Hepatocyte (in vitro differentiated cells): ENCODE data around the gene KCNN2. TPM values are rescaled to one million over a fixed set of nuclear protein-coding genes. Genes with fewer than 3 reads are reported as not detected.

ENCODE experiments used
- DNase-seq: peaks from one replicate; pipeline ENCODE4 v3.0.0-alpha.2; 2016; ENCODE audit warnings: low spot score
- H2AFZ ChIP-seq: fragments of 200-600 bp; sonication (generic); 2 replicates; pipeline ENCODE4 v1.6.0; 2016; ENCODE audit warnings: antibody characterized with exemption, mild to moderate bottlenecking
- H3K27ac ChIP-seq: fragments of 200-600 bp; sonication (generic); 2 replicates; pipeline ENCODE4 v1.5.1; 2016; ENCODE audit warnings: mild to moderate bottlenecking
- H3K27me3 ChIP-seq: fragments of 200-600 bp; sonication (generic); 2 replicates; pipeline ENCODE4 v1.6.1; 2016
- H3K36me3 ChIP-seq: fragments of 200-600 bp; sonication (generic); replicated peaks from 2 replicates; pipeline ENCODE4 v1.5.1; 2016; ENCODE audit warnings: low read depth; ENCODE audit not compliant: insufficient read depth
- H3K4me1 ChIP-seq: fragments of 200-600 bp; sonication (generic); 2 replicates; pipeline ENCODE4 v1.5.1; 2016; ENCODE audit warnings: mild to moderate bottlenecking, moderate library complexity; ENCODE audit not compliant: insufficient read depth
- H3K4me2 ChIP-seq: fragments of 200-600 bp; sonication (generic); 2 replicates; pipeline ENCODE4 v1.6.0; 2016
- H3K4me3 ChIP-seq: fragments of 200-600 bp; sonication (generic); 2 replicates; pipeline ENCODE4 v1.5.1; 2016; ENCODE audit warnings: mild to moderate bottlenecking
- H3K79me2 ChIP-seq: fragments of 200-600 bp; sonication (generic); 2 replicates; pipeline ENCODE4 v1.6.0; 2017; ENCODE audit warnings: mild to moderate bottlenecking
- H3K9me2 ChIP-seq: fragments of 200-600 bp; sonication (generic); replicated peaks from 2 replicates; pipeline ENCODE4 v1.6.0; 2017; ENCODE audit warnings: mild to moderate bottlenecking; ENCODE audit not compliant: insufficient read depth
- H3K9me3 ChIP-seq: fragments of 200-600 bp; sonication (generic); 2 replicates; pipeline ENCODE4 v1.5.1; 2016; ENCODE audit warnings: low read depth, mild to moderate bottlenecking
- H4K20me1 ChIP-seq: fragments of 200-600 bp; sonication (generic); 2 replicates; pipeline ENCODE4 v1.6.0; 2016; ENCODE audit warnings: mild to moderate bottlenecking; ENCODE audit not compliant: insufficient read depth, poor library complexity, severe bottlenecking
- CTCF ChIP-seq: fragments of 200-600 bp; sonication (generic); IDR thresholded peaks from 2 replicates; pipeline ENCODE4 v1.5.1; 2016; ENCODE audit warnings: antibody characterized with exemption, mild to moderate bottlenecking; ENCODE audit not compliant: poor library complexity
- EZH2 ChIP-seq: fragments of 200-600 bp; sonication (generic); IDR thresholded peaks from 2 replicates; pipeline ENCODE4 v1.6.1; 2016; ENCODE audit warnings: antibody characterized with exemption, mild to moderate bottlenecking, borderline replicate concordance
- EZH2phosphoT487 ChIP-seq: fragments of 200-600 bp; sonication (generic); IDR thresholded peaks from one replicate; pipeline ENCODE4 v1.6.1; 2018; ENCODE audit warnings: antibody characterized with exemption, mild to moderate bottlenecking, low read depth, moderate library complexity; ENCODE audit not compliant: unreplicated experiment, severe bottlenecking
- WGBS: methylation state at CpG from one replicate; pipeline ENCODE4 v1.1.6; 2016; ENCODE audit warnings: low lambda C conversion rate; ENCODE audit errors: missing lambda C conversion rate; 5-methylcytosine and 5-hydroxymethylcytosine counted together
- polyA plus RNA-seq: library from polyadenylated mRNA; unstranded; fragments of >200 nt; fragmentation: Nextera tagmentation; extraction: Ambion mirVana; gene quantifications from 2 replicates; pipeline ENCODE4 v1.2.1, GENCODE V29; 2016
- total RNA-seq: library from RNA; depleted of rRNA; stranded (reverse); fragments of >200 nt; gene quantifications from 2 replicates; pipeline ENCODE4 v1.2.3, GENCODE V29; 2014

Gene KCNN2
- total and polyA plus RNA-seq, 2 experiments from 2014 or later = 3.9 to 6.4 TPM

GRCh38 chr5:114325541-114325940, 36.3 kb upstream of the KCNN2 start:
- H3K4me3 ChIP-seq = no peak overlapping the region
- no peaks in the 10 kb centered on the region for H3K9me2 ChIP-seq
- TF ChIP-seq EZH2phosphoT487 (no peak), EZH2 (no peak), CTCF (no peak)
- no peaks in the 10 kb centered on the region for H3K27me3 ChIP-seq
- H3K27ac ChIP-seq = no peak overlapping the region
- no peaks in the 10 kb centered on the region for H3K36me3 ChIP-seq
- DNase-seq = peak; percentile 20
- no peaks in the 10 kb centered on the region for H3K79me2 ChIP-seq
- H3K9me3 ChIP-seq = no peaks in the 10 kb centered on the region
- no peaks in the 10 kb centered on the region for H4K20me1 ChIP-seq
- WGBS = 42% methylated on average over 3 of the region's 3 CpGs
- H3K4me1 ChIP-seq = no peaks in the 10 kb centered on the region
- H2AFZ ChIP-seq = no peak overlapping the region
- no peak overlapping the region for H3K4me2 ChIP-seq

- 79% methylated on average over 3 of the region's 3 CpGs for WGBS
- no peaks in the 10 kb centered on the region for H3K36me3 ChIP-seq
- DNase-seq = no peak
Observed at GRCh38 chr5:114327474-114327873, 34.4 kb upstream of the KCNN2 start.

GRCh38 chr5:114327987-114328386, 33.9 kb upstream of the KCNN2 start:
- Histone ChIP-seq H4K20me1 (no peaks in the 10 kb centered on the region), H3K4me2 (no peak overlapping the region), H2AFZ (no peak overlapping the region), H3K79me2 (no peaks in the 10 kb centered on the region), H3K27ac (no peak overlapping the region), H3K9me3 (no peaks in the 10 kb centered on the region), H3K4me1 (peaks cover 8% of the 10 kb centered on the region), H3K36me3 (no peaks in the 10 kb centered on the region), H3K9me2 (no peaks in the 10 kb centered on the region), H3K27me3 (no peaks in the 10 kb centered on the region), H3K4me3 (no peak overlapping the region)
- no peak for DNase-seq
- TF ChIP-seq EZH2 (no peak), EZH2phosphoT487 (no peak), CTCF (no peak)
- 74% methylated on average over 3 of the region's 3 CpGs for WGBS

More at GRCh38 chr5:114327474-114327873, 34.4 kb upstream of the KCNN2 start:
- Histone ChIP-seq H3K79me2 (no peaks in the 10 kb centered on the region), H3K27me3 (no peaks in the 10 kb centered on the region), H4K20me1 (no peaks in the 10 kb centered on the region), H3K4me1 (peaks cover 4% of the 10 kb centered on the region), H2AFZ (no peak overlapping the region), H3K4me2 (no peak overlapping the region), H3K4me3 (no peak overlapping the region), H3K9me3 (no peaks in the 10 kb centered on the region), H3K27ac (no peak overlapping the region), H3K9me2 (no peaks in the 10 kb centered on the region)
- TF ChIP-seq EZH2 (no peak), CTCF (no peak), EZH2phosphoT487 (no peak)

- Histone ChIP-seq H3K4me1 (peaks cover 11% of the 10 kb centered on the region), H3K27me3 (no peaks in the 10 kb centered on the region), H3K27ac (no peak overlapping the region), H3K36me3 (no peaks in the 10 kb centered on the region), H3K9me3 (no peaks in the 10 kb centered on the region), H3K4me2 (no peak overlapping the region), H2AFZ (no peak overlapping the region), H3K4me3 (no peak overlapping the region), H3K79me2 (no peaks in the 10 kb centered on the region), H4K20me1 (no peaks in the 10 kb centered on the region), H3K9me2 (no peaks in the 10 kb centered on the region)
- no peak for DNase-seq
- TF ChIP-seq EZH2phosphoT487 = no peak
- TF ChIP-seq EZH2 = no peak
- no peak for TF ChIP-seq CTCF
- 88% methylated on average over 7 of the region's 7 CpGs for WGBS
Observed at GRCh38 chr5:114330916-114331531, 30.8 kb upstream of the KCNN2 start.
